Measurements from ENCODE around the gene BGLAP.

The BGLAP gene

GRCh38 chr1:156228501-156228900, 13.5 kb upstream of the BGLAP start:
- no peak for DNase-seq

- no peak for DNase-seq
Observed at GRCh38 chr1:156229809-156230472, 12.0 kb upstream of the BGLAP start.

GRCh38 chr1:156230473-156230837, 11.5 kb upstream of the BGLAP start:
- no peak for DNase-seq

GRCh38 chr1:156232201-156232894, 9.6 kb upstream of the BGLAP start:
- peak; percentile 42 to 49 for DNase-seq

GRCh38 chr1:156233426-156234127, 8.4 kb upstream of the BGLAP start:
- DNase-seq = no peak

- DNase-seq = no peak
Observed at GRCh38 chr1:156236164-156236563, 5.8 kb upstream of the BGLAP start.

GRCh38 chr1:156238248-156238647, 3.7 kb upstream of the BGLAP start:
- no peak for DNase-seq

- DNase-seq = no peak
Observed at GRCh38 chr1:156241311-156241811, 623 bp upstream of the BGLAP start.

GRCh38 chr1:156242738-156243137, 754 bp downstream of the BGLAP start:
- no peak for DNase-seq

- no peak for DNase-seq
Observed at GRCh38 chr1:156244126-156244525, 2.1 kb downstream of the BGLAP start.

GRCh38 chr1:156244712-156245111, 2.7 kb downstream of the BGLAP start:
- no peak for DNase-seq

GRCh38 chr1:156245451-156246232, 3.7 kb downstream of the BGLAP start:
- DNase-seq = no peak

GRCh38 chr1:156246241-156246780, 4.3 kb downstream of the BGLAP start:
- no peak for DNase-seq

GRCh38 chr1:156246781-156247459, 4.9 kb downstream of the BGLAP start:
- no peak for DNase-seq

- no peak for DNase-seq
Observed at GRCh38 chr1:156247460-156248322, 5.7 kb downstream of the BGLAP start, which contains the start of gene PAQR6. Gene PAQR6, minus strand, starts transcription at chr1:156248056. Its CDS starts 1,325 bp downstream, at chr1:156246731.

GRCh38 chr1:156248323-156248683, 6.3 kb downstream of the BGLAP start:
- no peak for DNase-seq

- DNase-seq = no peak
Observed at GRCh38 chr1:156249593-156249992, 7.6 kb downstream of the BGLAP start.

- DNase-seq = no peak
Observed at GRCh38 chr1:156251527-156251926, 9.5 kb downstream of the BGLAP start.

- DNase-seq = no peak
Observed at GRCh38 chr1:156253634-156254033, 11.7 kb downstream of the BGLAP start.

- no peak for DNase-seq
Observed at GRCh38 chr1:156257711-156258110, 15.7 kb downstream of the BGLAP start.

- no peak for DNase-seq
Observed at GRCh38 chr1:156258859-156259258, 16.9 kb downstream of the BGLAP start.

Measured in SHP77 (cell line).